SK-N-SH treated with all-trans-retinoic acid at 6 μM for 48 hours (cell line): ENCODE measurements around the gene AMN.

Source experiments
- ATAC-seq: fragments of 200-7000 bp; cut with Tn5 transposase; 3 replicates; pipeline ENCODE4 v1.9.1; 2020; ENCODE audit warnings: mild to moderate bottlenecking, moderate library complexity
- ARNTL ChIP-seq: fragments of 450-650 bp; formaldehyde crosslinking; IDR thresholded peaks from 2 replicates; pipeline ENCODE4 v1.5.0; 2020; ENCODE audit warnings: low read depth, mild to moderate bottlenecking, moderate library complexity, borderline replicate concordance
- BACH2 ChIP-seq: fragments of 250-450 bp; sonication (Bioruptor Pico); IDR thresholded peaks from 2 replicates; pipeline ENCODE4 v1.9.0; 2021; ENCODE audit warnings: mild to moderate bottlenecking, borderline replicate concordance
- CSDC2 ChIP-seq: fragments of 250-450 bp; sonication (Bioruptor Pico); IDR thresholded peaks from 2 replicates; pipeline ENCODE4 v1.5.0; 2020; ENCODE audit warnings: mild to moderate bottlenecking, moderate library complexity
- ESRRG ChIP-seq: fragments of 250-450 bp; sonication (Bioruptor Pico); IDR thresholded peaks from 2 replicates; pipeline ENCODE4 v1.6.1; 2021; ENCODE audit warnings: mild to moderate bottlenecking
- GLIS3 ChIP-seq: fragments of 250-450 bp; sonication (Bioruptor Pico); IDR thresholded peaks from 2 replicates; pipeline ENCODE4 v1.5.0; 2020; ENCODE audit warnings: mild to moderate bottlenecking, moderate library complexity
- ISL1 ChIP-seq: fragments of 250-450 bp; sonication (Bioruptor Pico); IDR thresholded peaks from 2 replicates; pipeline ENCODE4 v2.1.2; 2022; ENCODE audit warnings: mild to moderate bottlenecking, moderate library complexity
- RARB ChIP-seq: fragments of 250-450 bp; sonication (Bioruptor Pico); IDR thresholded peaks from 2 replicates; pipeline ENCODE4 v1.8.0; 2021; ENCODE audit warnings: mild to moderate bottlenecking, moderate library complexity
- SNAI2 ChIP-seq: fragments of 250-450 bp; sonication (Bioruptor Pico); IDR thresholded peaks from 2 replicates; pipeline ENCODE4 v1.5.0; 2020; ENCODE audit warnings: mild to moderate bottlenecking, moderate library complexity
- TCF4 ChIP-seq: fragments of 250-450 bp; sonication (Bioruptor Pico); IDR thresholded peaks from 2 replicates; pipeline ENCODE4 v1.8.0; 2021; ENCODE audit warnings: mild to moderate bottlenecking, moderate library complexity, borderline replicate concordance
- TOX ChIP-seq: fragments of 250-450 bp; sonication (Bioruptor Pico); IDR thresholded peaks from 2 replicates; pipeline ENCODE4 v1.8.0; 2021; ENCODE audit warnings: mild to moderate bottlenecking, moderate library complexity, borderline replicate concordance
- ZC3H10 ChIP-seq: fragments of 250-450 bp; sonication (Bioruptor Pico); IDR thresholded peaks from 2 replicates; pipeline ENCODE4 v1.5.1; 2021; ENCODE audit warnings: mild to moderate bottlenecking, moderate library complexity
- ZFP3 ChIP-seq: fragments of 250-450 bp; sonication (Bioruptor Pico); IDR thresholded peaks from 2 replicates; pipeline ENCODE4 v1.5.0; 2020; ENCODE audit warnings: mild to moderate bottlenecking, moderate library complexity
- ZFP30 ChIP-seq: fragments of 450-650 bp; formaldehyde crosslinking; IDR thresholded peaks from 2 replicates; pipeline ENCODE4 v1.5.0; 2022; ENCODE audit warnings: mild to moderate bottlenecking, moderate library complexity
- ZNF565 ChIP-seq: fragments of 450-650 bp; formaldehyde crosslinking; conservative IDR thresholded peaks from 2 replicates; pipeline ENCODE4 v1.5.0; 2020; ENCODE audit warnings: low read depth, mild to moderate bottlenecking, moderate library complexity
- ZNF70 ChIP-seq: fragments of 450-650 bp; formaldehyde crosslinking; IDR thresholded peaks from 2 replicates; pipeline ENCODE4 v1.5.0; 2020; ENCODE audit warnings: mild to moderate bottlenecking, moderate library complexity
- TF ChIP-seq, protein P1 (sequence below): fragments of 250-450 bp; sonication (Bioruptor Pico); IDR thresholded peaks from 2 replicates; pipeline ENCODE4 v1.5.0; 2020; ENCODE audit warnings: mild to moderate bottlenecking, moderate library complexity
- TF ChIP-seq, protein P2 (sequence below): fragments of 250-450 bp; sonication (Bioruptor Pico); IDR thresholded peaks from 2 replicates; pipeline ENCODE4 v1.8.0; 2020; ENCODE audit warnings: mild to moderate bottlenecking, moderate library complexity, borderline replicate concordance
- TF ChIP-seq, protein P3 (sequence below): fragments of 250-450 bp; sonication (Bioruptor Pico); IDR thresholded peaks from 2 replicates; pipeline ENCODE4 v1.5.1; 2021; ENCODE audit warnings: mild to moderate bottlenecking, moderate library complexity
- TF ChIP-seq, protein P4 (sequence below): fragments of 250-450 bp; sonication (Bioruptor Pico); IDR thresholded peaks from 2 replicates; pipeline ENCODE4 v1.5.1; 2020; ENCODE audit warnings: low read depth, mild to moderate bottlenecking, moderate library complexity
- TF ChIP-seq, protein P5 (sequence below): fragments of 250-450 bp; sonication (Bioruptor Pico); IDR thresholded peaks from 2 replicates; pipeline ENCODE4 v1.8.0; 2021; ENCODE audit warnings: low read depth, mild to moderate bottlenecking, moderate library complexity, borderline replicate concordance

The AMN gene

DNA sequence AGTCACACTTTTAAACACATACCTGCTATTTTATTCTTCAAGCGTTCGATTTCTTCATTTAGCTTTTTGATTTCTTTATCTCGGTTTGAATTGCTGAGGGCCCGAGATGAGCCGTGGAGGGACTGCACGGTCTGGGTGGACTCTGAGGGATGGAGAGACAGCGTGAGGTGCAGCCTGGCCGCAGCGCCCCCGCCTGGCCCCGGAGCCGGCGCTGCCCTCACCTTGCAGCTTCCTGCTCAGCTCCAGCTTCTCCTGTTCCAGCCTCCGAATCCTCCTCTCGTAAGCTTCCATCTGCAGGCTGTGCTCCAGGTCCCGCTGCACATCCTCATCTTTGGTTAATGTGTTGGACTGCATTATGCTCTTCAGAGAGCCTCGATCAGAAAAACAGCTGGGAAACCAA is 53.2 kb downstream of the AMN start (continued):
- TF ChIP-seq, protein P1, sequence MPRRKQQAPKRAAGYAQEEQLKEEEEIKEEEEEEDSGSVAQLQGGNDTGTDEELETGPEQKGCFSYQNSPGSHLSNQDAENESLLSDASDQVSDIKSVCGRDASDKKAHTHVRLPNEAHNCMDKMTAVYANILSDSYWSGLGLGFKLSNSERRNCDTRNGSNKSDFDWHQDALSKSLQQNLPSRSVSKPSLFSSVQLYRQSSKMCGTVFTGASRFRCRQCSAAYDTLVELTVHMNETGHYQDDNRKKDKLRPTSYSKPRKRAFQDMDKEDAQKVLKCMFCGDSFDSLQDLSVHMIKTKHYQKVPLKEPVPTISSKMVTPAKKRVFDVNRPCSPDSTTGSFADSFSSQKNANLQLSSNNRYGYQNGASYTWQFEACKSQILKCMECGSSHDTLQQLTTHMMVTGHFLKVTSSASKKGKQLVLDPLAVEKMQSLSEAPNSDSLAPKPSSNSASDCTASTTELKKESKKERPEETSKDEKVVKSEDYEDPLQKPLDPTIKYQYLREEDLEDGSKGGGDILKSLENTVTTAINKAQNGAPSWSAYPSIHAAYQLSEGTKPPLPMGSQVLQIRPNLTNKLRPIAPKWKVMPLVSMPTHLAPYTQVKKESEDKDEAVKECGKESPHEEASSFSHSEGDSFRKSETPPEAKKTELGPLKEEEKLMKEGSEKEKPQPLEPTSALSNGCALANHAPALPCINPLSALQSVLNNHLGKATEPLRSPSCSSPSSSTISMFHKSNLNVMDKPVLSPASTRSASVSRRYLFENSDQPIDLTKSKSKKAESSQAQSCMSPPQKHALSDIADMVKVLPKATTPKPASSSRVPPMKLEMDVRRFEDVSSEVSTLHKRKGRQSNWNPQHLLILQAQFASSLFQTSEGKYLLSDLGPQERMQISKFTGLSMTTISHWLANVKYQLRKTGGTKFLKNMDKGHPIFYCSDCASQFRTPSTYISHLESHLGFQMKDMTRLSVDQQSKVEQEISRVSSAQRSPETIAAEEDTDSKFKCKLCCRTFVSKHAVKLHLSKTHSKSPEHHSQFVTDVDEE (CRISPR knock-in tag): no peak
- TF ChIP-seq TOX (CRISPR knock-in tag) (no peak), CSDC2 (CRISPR knock-in tag) (no peak), ZFP30 (CRISPR knock-in tag) (no peak), SNAI2 (CRISPR knock-in tag) (no peak), ARNTL (CRISPR knock-in tag) (no peak)

DNA sequence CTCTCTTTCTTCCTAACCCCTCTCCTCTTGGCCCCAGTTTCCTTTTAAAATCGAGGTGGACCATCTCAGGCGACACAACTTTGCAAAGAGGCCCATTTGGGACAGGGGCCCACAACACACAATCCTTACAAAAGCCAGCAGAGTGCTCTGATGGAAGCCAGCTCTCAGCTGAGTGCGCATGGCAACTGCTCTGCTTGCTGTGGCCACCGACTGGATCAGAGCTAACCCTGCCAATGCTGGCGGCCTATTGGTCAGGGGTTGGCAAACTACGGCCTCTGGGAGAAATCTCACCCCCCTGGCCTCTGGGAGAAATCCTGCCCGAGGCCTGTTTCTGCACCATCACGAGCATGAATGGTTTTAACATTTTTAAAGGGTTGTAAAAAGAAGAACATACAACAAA is 55.0 kb downstream of the AMN start:
- TF ChIP-seq, protein P2, sequence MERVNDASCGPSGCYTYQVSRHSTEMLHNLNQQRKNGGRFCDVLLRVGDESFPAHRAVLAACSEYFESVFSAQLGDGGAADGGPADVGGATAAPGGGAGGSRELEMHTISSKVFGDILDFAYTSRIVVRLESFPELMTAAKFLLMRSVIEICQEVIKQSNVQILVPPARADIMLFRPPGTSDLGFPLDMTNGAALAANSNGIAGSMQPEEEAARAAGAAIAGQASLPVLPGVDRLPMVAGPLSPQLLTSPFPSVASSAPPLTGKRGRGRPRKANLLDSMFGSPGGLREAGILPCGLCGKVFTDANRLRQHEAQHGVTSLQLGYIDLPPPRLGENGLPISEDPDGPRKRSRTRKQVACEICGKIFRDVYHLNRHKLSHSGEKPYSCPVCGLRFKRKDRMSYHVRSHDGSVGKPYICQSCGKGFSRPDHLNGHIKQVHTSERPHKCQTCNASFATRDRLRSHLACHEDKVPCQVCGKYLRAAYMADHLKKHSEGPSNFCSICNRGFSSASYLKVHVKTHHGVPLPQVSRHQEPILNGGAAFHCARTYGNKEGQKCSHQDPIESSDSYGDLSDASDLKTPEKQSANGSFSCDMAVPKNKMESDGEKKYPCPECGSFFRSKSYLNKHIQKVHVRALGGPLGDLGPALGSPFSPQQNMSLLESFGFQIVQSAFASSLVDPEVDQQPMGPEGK (CRISPR knock-in tag): no peak
- TF ChIP-seq ZNF565 (no peak), SNAI2 (CRISPR knock-in tag) (no peak), ZFP30 (CRISPR knock-in tag) (no peak), BACH2 (no peak), TCF4 (CRISPR knock-in tag) (no peak), GLIS3 (CRISPR knock-in tag) (no peak), ZFP3 (CRISPR knock-in tag) (no peak), ARNTL (CRISPR knock-in tag) (no peak), RARB (CRISPR knock-in tag) (no peak), ISL1 (CRISPR knock-in tag) (no peak), ESRRG (CRISPR knock-in tag) (no peak), ZC3H10 (no peak), ZNF70 (CRISPR knock-in tag) (no peak)
- TF ChIP-seq, protein P1 (CRISPR knock-in tag): no peak
- TF ChIP-seq, protein P3, sequence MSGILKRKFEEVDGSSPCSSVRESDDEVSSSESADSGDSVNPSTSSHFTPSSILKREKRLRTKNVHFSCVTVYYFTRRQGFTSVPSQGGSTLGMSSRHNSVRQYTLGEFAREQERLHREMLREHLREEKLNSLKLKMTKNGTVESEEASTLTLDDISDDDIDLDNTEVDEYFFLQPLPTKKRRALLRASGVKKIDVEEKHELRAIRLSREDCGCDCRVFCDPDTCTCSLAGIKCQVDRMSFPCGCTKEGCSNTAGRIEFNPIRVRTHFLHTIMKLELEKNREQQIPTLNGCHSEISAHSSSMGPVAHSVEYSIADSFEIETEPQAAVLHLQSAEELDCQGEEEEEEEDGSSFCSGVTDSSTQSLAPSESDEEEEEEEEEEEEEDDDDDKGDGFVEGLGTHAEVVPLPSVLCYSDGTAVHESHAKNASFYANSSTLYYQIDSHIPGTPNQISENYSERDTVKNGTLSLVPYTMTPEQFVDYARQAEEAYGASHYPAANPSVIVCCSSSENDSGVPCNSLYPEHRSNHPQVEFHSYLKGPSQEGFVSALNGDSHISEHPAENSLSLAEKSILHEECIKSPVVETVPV (CRISPR knock-in tag): no peak
- TF ChIP-seq, protein P4, sequence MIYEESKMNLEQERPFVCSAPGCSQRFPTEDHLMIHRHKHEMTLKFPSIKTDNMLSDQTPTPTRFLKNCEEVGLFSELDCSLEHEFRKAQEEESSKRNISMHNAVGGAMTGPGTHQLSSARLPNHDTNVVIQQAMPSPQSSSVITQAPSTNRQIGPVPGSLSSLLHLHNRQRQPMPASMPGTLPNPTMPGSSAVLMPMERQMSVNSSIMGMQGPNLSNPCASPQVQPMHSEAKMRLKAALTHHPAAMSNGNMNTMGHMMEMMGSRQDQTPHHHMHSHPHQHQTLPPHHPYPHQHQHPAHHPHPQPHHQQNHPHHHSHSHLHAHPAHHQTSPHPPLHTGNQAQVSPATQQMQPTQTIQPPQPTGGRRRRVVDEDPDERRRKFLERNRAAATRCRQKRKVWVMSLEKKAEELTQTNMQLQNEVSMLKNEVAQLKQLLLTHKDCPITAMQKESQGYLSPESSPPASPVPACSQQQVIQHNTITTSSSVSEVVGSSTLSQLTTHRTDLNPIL (CRISPR knock-in tag): no peak
- TF ChIP-seq, protein P5, sequence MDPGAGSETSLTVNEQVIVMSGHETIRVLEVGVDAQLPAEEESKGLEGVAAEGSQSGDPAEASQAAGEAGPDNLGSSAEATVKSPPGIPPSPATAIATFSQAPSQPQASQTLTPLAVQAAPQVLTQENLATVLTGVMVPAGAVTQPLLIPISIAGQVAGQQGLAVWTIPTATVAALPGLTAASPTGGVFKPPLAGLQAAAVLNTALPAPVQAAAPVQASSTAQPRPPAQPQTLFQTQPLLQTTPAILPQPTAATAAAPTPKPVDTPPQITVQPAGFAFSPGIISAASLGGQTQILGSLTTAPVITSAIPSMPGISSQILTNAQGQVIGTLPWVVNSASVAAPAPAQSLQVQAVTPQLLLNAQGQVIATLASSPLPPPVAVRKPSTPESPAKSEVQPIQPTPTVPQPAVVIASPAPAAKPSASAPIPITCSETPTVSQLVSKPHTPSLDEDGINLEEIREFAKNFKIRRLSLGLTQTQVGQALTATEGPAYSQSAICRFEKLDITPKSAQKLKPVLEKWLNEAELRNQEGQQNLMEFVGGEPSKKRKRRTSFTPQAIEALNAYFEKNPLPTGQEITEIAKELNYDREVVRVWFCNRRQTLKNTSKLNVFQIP (CRISPR knock-in tag): no peak

More for the DNA sequence above, 55.0 kb downstream of the AMN start:
- ATAC-seq: no peak
